ENCODE data around the gene TMEM108. TPM values are rescaled to one million over a fixed set of nuclear protein-coding genes. Genes with fewer than 3 reads are reported as not detected.
A peak's percentile ranks its signal among the peaks of the same experiment; 100 is the strongest.

Gene TMEM108
- total RNA-seq, 1 experiment from 2014 or later, result 0.34 TPM

GRCh38 chr3:133384331-133385027 is 346.3 kb downstream of the TMEM108 start:
- DNase-seq (ENCODE audit: low read depth), result peak; percentile 72

- no peak for DNase-seq (ENCODE audit: low read depth)
Measured at GRCh38 chr3:133386876-133387275, 348.7 kb downstream of the TMEM108 start.

- DNase-seq (ENCODE audit: low read depth), result no peak
Measured at GRCh38 chr3:133387341-133387740, 349.1 kb downstream of the TMEM108 start.

DNA sequence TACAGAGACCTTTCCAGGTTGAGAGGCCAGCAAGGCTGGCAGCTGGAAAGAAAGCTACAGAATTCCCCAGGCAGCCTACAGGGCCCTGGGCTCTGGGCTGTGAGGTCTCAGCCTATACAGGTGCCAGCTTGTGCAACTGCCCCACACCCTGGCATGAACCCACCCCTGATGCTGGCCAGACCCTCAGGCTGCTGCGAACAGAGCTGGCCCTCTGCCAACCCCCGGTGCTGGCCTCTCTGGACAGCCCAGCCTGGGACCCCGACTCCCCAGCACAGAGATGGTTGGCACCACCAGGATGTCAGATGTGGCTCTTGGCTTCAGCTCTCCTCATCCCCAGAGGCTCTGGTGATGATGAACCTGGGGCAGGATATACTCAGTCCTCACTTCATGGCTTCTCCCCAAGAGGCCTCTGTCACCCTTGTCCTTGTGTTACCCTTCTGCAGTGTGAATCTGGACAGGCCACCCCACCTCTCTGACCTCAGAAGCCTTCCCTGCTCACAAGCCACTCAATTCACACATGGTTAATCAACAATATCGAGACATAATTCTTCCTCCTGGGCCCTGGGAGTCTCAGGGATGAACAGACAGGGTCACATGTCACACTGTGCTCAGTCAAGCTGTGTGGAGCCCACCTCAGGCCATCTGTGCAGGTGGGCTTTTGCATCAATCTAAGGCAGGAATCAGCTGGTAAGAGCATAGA is 350.7 kb downstream of the TMEM108 start:
- no peak for DNase-seq (ENCODE audit: low read depth)

DNA sequence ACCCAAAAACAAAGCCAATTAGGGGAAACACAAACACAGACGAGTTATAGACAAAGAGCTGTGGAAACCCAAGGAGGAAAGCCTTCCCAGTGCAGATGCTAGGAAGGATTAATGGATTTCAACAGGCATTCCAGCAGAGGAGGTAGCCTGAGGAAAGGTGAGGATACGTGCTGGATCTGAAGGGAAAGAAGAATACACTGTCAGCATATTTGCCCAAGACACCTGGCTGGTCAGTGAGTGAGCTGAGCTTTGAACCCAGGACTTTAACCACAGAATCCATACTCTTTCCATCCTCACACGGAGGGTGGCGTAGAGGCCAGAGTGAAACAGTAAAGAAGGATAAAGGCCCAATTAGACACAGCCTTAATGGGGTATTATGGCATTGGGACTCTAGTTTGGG is 352.5 kb downstream of the TMEM108 start:
- no peak for DNase-seq (ENCODE audit: low read depth)

DNA sequence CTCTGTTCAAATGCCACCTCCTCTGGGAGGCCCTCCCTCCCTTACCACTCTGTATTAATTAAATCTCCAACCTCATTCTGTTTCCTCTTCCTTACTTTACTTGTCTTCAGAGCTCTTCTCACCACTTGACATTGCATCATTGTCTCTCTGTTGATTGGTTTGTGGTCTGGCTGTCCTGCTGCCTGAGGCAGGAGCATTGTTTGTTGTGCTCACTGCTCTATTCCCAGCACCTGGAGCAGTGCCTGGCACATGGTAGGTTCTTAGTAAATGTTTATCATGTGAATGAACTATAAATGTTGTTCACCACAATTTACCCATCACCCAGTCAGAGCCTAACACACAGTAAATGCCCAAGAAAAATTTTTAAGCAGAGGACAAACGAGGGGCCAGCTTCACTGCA is 355.0 kb downstream of the TMEM108 start:
- no peak for DNase-seq (ENCODE audit: low read depth)

- DNase-seq (ENCODE audit: low read depth), result no peak
Measured at GRCh38 chr3:133393691-133394474, 355.7 kb downstream of the TMEM108 start.

DNA sequence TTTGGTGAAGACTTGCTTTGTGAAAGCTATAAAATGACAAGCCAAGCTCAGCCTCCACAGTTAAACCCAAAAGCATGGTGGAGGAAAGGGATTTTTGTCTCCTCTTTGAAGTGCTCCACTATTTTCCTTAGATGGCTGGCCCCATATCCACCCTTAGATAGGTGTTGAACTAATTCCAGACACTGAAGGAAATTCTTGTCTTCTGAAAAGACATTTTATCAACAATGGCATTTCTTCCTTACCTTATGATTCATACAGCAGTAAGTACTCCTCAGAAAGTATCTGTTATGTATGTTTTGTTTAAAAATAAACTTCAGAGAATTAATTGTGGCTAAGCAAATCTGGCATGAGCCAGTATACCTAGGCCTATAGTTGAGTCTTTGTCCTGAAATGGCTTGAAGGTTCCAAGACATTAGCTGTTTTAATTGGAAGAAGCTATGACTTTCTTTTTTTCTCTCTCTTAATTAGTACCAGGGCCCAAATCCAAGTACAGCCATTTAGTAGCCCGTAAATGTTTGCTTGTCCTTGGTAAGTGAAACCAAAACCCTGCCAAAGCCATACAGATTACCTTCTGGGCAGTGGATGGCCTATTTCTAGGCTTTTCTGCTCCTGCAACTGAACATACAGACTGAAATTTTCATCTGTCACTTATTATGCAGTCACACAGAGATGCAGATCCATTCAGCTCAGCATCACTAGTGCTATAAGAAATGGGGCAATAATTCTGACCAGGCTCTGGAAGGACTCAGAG is 356.5 kb downstream of the TMEM108 start:
- no peak for DNase-seq (ENCODE audit: low read depth)

DNA sequence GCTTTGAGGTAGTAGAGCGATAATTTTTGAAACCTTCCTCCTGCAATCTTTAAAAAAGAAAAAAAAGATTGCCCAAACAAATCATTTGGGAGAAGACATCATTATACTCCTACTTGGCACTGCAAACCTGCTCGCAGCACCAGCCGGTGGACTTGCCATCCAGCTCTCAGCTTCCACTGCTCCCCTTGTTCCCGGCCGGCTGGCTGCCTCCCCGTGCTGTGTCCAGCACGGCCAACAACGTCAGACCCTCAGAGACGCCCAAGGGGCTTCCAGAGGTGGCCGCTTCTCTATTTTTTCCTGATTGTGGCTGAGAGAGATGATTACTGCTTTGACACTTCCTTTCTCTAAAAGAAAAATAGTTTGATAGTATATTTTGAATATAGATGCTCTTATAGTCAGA is 358.7 kb downstream of the TMEM108 start:
- no peak for DNase-seq (ENCODE audit: low read depth)

DNA sequence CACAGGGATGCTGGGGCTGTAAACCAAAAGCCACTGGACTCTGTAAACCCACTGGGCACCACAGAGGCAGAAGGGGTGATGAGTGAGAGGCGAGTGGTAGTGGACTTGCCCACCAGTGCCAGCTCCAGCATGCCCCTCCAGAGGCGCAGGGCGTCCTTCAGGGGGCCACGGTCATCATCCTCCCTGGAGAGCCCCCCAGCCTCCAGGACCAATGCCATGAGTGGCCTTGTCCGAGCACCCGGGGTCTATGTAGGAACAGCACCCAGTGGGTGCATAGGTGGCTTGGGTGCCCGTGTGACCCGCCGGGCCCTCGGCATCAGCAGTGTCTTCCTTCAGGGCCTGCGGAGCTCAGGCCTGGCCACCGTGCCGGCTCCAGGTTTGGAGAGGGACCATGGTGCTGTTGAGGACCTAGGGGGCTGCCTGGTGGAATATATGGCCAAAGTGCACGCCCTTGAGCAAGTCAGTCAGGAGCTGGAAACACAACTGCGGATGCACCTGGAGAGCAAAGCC is 361.9 kb downstream of the TMEM108 start, which contains the start of gene BFSP2:
TSS of gene BFSP2 (plus strand) at position 51 of the 510 bp plus-strand sequence. CDS start at position 79, 28 bp downstream.
- DNase-seq (ENCODE audit: low read depth), result no peak

GRCh38 chr3:133401374-133402135 is 363.4 kb downstream of the TMEM108 start:
- no peak for DNase-seq (ENCODE audit: low read depth)

DNA sequence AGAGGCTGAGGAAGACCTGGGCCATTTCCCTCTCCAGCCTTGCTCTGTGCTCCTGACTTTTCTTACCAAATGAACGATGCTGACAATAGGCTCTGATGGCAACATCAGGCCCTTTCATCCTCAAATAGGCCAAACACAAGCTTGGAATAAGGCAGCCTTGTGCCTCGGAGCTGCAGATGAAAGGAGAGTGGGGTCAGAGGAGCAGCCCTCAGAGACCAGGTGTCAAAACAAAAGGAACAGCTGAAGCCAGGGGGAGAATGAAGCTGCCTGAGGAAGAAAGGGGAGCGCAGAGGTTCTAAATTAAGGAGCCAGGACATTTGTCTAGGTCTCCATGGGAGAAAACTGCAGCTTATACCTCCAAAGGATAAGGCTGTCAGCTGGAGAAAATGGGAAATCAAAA is 366.7 kb downstream of the TMEM108 start:
- no peak for DNase-seq (ENCODE audit: low read depth)

- DNase-seq (ENCODE audit: low read depth), result no peak
Measured at GRCh38 chr3:133408366-133408765, 370.2 kb downstream of the TMEM108 start.

DNA sequence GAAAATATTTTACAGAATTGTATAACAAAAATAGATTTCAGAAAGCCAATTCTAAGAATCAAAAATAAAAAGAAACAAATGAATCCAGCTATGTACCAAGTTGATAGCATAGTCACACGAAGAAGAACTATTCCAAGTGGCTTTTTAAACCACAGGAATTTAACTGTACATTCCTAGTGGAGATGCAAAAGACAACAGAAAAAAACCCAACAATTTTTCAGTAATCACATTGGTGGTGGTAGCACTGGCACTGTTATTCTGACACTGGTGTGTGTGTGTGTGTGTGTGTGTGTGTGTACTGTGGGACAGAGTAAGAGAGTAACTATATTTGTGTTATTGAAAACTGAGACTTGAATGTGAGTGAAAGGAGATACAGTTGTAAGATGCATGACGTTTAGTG is 370.8 kb downstream of the TMEM108 start:
- DNase-seq (ENCODE audit: low read depth), result peak; percentile 23

- no peak for DNase-seq (ENCODE audit: low read depth)
Measured at GRCh38 chr3:133410191-133410892, 372.2 kb downstream of the TMEM108 start.

GRCh38 chr3:133412183-133413132 is 374.3 kb downstream of the TMEM108 start:
- DNase-seq (ENCODE audit: low read depth), result peak; percentile 40

- DNase-seq (ENCODE audit: low read depth), result peak; percentile 30
Measured at GRCh38 chr3:133413161-133414020, 375.2 kb downstream of the TMEM108 start.

- no peak for DNase-seq (ENCODE audit: low read depth)
Measured at GRCh38 chr3:133414021-133414392, 375.8 kb downstream of the TMEM108 start.
